SK-MEL-5 (cell line): ENCODE results near the gene HSD17B8. TPM values are rescaled to one million over a fixed set of nuclear protein-coding genes. Genes with fewer than 3 reads are reported as not detected.

Experiments used
- DNase-seq: peaks from one replicate; pipeline ENCODE4 v3.0.0-alpha.2; 2016; ENCODE audit warnings: low read depth, low spot score
- in situ Hi-C: cut with HindIII; loops from 2 replicates; pipeline ENCODE4 v1.10.0; 2016; ENCODE audit warnings: low sequenced_read_pairs, high pct_unique_total_duplicates, low pct_unique_long_range_greater_than_20kb
- small RNA-seq, 2 experiments: library from RNA; depleted of rRNA; stranded (forward); fragments of <200 nt; gene quantifications; one replicate each; pipeline ENCODE3, GENCODE V24; 2014
- total RNA-seq: library from RNA; depleted of rRNA; stranded (reverse); fragments of >200 nt; shearing (Covaris generic); gene quantifications from 2 replicates; pipeline ENCODE4 v1.2.3, GENCODE V29; 2014; rRNA removed

The HSD17B8 gene
- total RNA-seq, 1 experiment from 2014 or later: 6.5 TPM

- no peak for DNase-seq
- in situ Hi-C loops: no loop called here
Observed at GRCh38 chr6:33249732-33250630, 45.5 kb downstream of the HSD17B8 start.

- in situ Hi-C loops: no loop called here
- DNase-seq: no peak
Observed at GRCh38 chr6:33250731-33251130, 46.3 kb downstream of the HSD17B8 start.

GRCh38 chr6:33251395-33252012, 47.0 kb downstream of the HSD17B8 start:
- no peak for DNase-seq
- in situ Hi-C loops: no loop called here

- in situ Hi-C loops: no loop called here
- DNase-seq: no peak
Observed at GRCh38 chr6:33252759-33253158, 48.3 kb downstream of the HSD17B8 start.

- no peak for DNase-seq
- in situ Hi-C loops: no loop called here
Observed at GRCh38 chr6:33254591-33254990, 50.1 kb downstream of the HSD17B8 start.

Small RNAs within 50 kb of the gene (small RNA-seq; reads per million reads assigned to genes)
- gene MIR219A1 (0.04 to 0.57 reads per million in 2 experiments), gene RNY4P10 (0 to 2.3 reads per million in 2 experiments)

Other genes starting within 250 kb of the HSD17B8 start
- gene BRD2, start 236.1 kb upstream of the HSD17B8 start, total RNA-seq: 96.2 and 107 TPM in 2 replicates
- gene HLA-DOA, start 195.1 kb upstream of the HSD17B8 start, total RNA-seq: 0.13 and 0.16 TPM in 2 replicates
- 7.1 and 8.7 TPM in 2 replicates for gene HLA-DPA1, start 131.0 kb upstream of the HSD17B8 start, total RNA-seq
- gene HLA-DPB1, start 128.7 kb upstream of the HSD17B8 start, total RNA-seq: 1.7 and 3.5 TPM in 2 replicates
- 0.42 and 0.98 TPM in 2 replicates for gene COL11A2, start 12.2 kb upstream of the HSD17B8 start, total RNA-seq
- 16.5 and 17.0 TPM in 2 replicates for gene RXRB, start 4.0 kb upstream of the HSD17B8 start, total RNA-seq
- 92.5 and 94.5 TPM in 2 replicates for gene SLC39A7, start 3.8 kb upstream of the HSD17B8 start, total RNA-seq
- 22.5 and 25.8 TPM in 2 replicates for gene RING1, start 3.8 kb downstream of the HSD17B8 start, total RNA-seq
- gene VPS52, start 67.2 kb downstream of the HSD17B8 start, total RNA-seq: 27.1 and 28.5 TPM in 2 replicates
- gene RPS18, start 67.4 kb downstream of the HSD17B8 start, total RNA-seq: 4,185 and 4,422 TPM in 2 replicates
- 0.83 and 1.0 TPM in 2 replicates for gene B3GALT4, start 72.5 kb downstream of the HSD17B8 start, total RNA-seq
- gene WDR46, start 84.6 kb downstream of the HSD17B8 start, total RNA-seq: 85.9 and 93.6 TPM in 2 replicates
- gene PFDN6, start 84.9 kb downstream of the HSD17B8 start, total RNA-seq: 128 and 143 TPM in 2 replicates
- gene RGL2, start 94.3 kb downstream of the HSD17B8 start, total RNA-seq: 11.9 and 14.6 TPM in 2 replicates
- 45.5 and 55.4 TPM in 2 replicates for gene TAPBP, start 109.4 kb downstream of the HSD17B8 start, total RNA-seq
- 7.6 and 9.2 TPM in 2 replicates for gene ZBTB22, start 113.1 kb downstream of the HSD17B8 start, total RNA-seq
- gene DAXX, start 118.3 kb downstream of the HSD17B8 start, total RNA-seq: 29.0 and 33.5 TPM in 2 replicates
- 21.8 and 23.9 TPM in 2 replicates for gene KIFC1, start 187.2 kb downstream of the HSD17B8 start, total RNA-seq
- 19.8 and 20.6 TPM in 2 replicates for gene PHF1, start 206.4 kb downstream of the HSD17B8 start, total RNA-seq
- gene CUTA, start 213.5 kb downstream of the HSD17B8 start, total RNA-seq: 129 and 130 TPM in 2 replicates
- 0.64 and 0.85 TPM in 2 replicates for gene SYNGAP1, start 215.4 kb downstream of the HSD17B8 start, total RNA-seq
- gene ZBTB9, start 249.9 kb downstream of the HSD17B8 start, total RNA-seq: 7.2 and 7.7 TPM in 2 replicates